HG03354 (cell line): ENCODE measurements around the gene SORCS3.

Experiments used
- ATAC-seq: cut with Tn5 transposase; IDR thresholded peaks from one replicate; pipeline ENCODE4 v1.9.1; 2021; ENCODE audit warnings: mild to moderate bottlenecking; ENCODE audit not compliant: unreplicated experiment, poor library complexity, severe bottlenecking

Gene SORCS3

GRCh38 chr10:104642658-104643302 is 1.7 kb downstream of the SORCS3 start:
- no peak for ATAC-seq

DNA sequence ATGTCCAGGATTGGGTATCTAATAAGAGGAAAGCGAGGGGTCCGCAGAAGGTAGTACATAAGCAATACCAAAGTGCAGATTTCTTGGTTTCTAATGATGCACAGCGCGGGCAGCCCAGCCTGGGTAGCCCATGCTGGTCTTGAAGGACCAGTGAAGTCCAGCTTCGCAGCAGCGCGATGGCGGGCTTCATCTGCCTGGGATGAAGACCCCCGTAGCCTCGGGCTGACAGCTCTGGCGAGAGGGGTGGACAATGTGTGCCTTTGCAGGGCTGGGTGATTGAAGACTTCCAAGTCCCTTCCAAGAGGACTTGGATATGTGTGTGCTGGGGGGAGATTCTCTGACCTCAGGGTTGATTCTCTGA is 2.2 kb downstream of the SORCS3 start:
- no peak for ATAC-seq

DNA sequence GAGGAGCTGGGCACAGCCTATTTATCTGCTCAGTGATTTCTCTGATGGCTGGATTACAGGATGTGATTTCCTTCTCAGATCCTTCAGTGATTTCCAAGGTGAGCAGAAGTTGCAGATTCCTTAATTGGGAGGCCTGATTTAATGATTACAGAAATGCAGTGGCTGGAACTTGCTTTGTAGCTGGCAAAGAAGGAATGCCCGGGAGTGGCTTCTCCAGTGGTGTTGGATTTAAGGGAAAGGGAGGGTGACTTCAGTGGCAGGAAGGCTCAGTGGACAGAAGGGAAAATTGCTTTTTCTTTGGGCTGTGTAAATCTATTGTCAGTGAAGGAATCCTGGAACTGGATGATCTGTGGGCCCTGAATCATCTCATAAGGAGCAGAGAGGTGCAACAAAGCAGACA is 5.1 kb downstream of the SORCS3 start:
- no peak for ATAC-seq

DNA sequence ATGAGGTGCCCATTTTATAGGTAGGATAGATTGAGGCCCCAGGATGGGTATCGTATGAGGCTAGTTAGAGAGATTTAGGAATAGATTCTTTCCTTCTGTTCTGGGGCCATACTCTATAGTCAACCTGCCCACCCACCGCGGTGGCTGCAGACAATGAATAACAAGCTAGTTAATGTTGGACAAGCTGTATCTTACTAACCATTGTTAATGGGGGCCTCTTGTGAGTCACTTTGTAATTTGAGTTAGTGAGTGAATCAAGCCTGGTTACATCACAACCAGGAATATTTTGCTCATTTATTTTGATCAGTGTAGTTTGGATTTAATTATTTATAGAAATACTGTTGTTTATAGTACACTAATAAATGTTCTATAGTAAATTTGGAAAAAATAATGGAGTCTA is 7.3 kb downstream of the SORCS3 start:
- no peak for ATAC-seq

DNA sequence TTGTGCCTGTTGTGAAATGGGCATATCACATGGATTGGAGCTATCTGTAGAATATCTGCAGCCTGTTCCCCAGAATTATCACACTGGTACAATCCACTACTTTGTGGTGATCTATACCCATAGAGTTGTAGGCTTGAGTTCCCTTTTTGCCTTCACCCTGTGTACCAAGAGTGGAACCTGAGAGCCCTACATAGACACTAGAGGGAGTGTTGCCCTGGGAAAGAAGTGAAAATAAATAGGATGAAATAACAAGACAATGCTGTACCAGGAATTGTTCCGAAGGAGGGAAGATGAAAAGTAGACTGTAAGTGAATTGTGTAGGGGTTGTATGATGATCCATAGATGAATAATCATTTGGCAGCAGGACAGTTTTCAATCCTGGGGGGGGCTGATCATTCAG is 9.0 kb downstream of the SORCS3 start:
- no peak for ATAC-seq

DNA sequence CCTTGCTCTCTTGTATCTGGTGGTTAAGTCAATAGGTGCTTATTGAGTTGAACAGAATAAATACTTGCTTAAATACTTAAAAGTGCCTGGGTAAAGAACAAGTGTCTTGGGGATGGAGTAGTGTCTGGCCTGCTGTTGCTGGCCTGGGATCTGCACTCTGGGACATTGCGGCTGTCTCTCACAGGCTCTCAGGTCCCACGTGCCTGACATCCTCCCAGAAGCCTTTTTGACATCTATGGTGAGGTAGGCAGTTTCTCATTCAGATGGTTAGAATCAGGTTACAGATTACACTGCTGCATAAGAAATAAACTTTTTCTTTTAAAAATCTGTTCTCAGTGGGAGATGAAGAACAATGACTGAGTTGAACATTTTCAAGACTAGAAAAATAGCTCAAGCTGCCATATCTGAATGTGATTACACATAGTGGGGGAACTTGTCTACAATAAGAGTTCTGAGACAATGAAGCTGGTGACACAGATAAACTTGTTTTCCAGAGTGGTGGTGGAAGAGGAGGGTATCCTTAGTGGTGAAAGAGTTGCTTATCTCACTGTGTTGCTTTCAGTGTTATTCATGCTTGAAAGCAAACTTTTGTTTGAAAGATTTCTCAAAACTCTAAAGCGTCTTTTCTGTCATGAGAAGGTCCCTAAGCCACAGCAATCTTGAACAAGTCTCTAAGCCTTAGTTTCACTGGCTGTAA is 9.7 kb downstream of the SORCS3 start:
- no peak for ATAC-seq

GRCh38 chr10:104657036-104657435 is 15.9 kb downstream of the SORCS3 start:
- ATAC-seq = no peak

DNA sequence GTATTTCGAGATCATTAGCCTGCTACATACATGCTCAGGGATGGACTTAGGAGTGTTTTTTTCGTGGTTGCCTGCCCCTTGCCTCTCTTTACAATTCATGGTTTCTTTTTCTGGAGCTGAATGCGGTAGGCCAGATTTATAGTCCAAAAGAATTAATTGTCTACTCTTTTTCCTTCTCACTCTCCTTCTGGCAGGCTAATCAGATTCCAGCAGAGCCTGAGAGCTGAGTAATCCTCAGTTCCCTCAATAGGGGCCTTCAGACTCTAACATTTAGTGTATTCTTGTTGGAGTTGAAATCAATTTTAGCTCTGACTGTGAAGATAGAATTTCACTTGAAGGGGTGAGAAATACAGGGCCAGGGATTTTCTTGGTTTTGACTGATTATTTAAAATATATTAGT is 16.4 kb downstream of the SORCS3 start:
- ATAC-seq = no peak

GRCh38 chr10:104658067-104658466 is 17.0 kb downstream of the SORCS3 start:
- no peak for ATAC-seq

- no peak for ATAC-seq
Measured at GRCh38 chr10:104659809-104660208, 18.7 kb downstream of the SORCS3 start.

DNA sequence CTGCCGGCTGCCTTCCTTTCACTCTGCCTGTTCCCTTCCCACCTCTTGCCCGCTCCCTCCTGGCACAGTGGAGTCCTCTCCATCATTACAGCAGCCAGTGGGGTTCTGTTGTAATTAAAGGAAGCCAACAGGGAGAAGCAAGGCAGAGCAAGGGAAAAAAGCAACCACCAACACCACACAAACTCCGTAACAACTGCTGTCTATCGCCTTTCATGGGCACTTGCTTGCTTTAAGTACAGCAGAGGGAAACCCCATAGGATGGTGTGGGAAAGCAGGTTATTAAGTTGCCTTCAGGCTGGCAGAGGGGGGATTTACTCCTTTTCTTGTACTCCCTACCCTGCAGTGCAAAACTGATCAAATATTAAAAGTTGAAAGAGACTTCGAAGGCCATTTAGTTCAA is 22.0 kb downstream of the SORCS3 start:
- ATAC-seq = no peak

GRCh38 chr10:104663563-104663962 is 22.5 kb downstream of the SORCS3 start:
- ATAC-seq = no peak

- no peak for ATAC-seq
Measured at GRCh38 chr10:104664205-104664604, 23.1 kb downstream of the SORCS3 start.

- no peak for ATAC-seq
Measured at GRCh38 chr10:104665174-104665573, 24.1 kb downstream of the SORCS3 start.

GRCh38 chr10:104666106-104666505 is 25.0 kb downstream of the SORCS3 start:
- ATAC-seq = no peak

DNA sequence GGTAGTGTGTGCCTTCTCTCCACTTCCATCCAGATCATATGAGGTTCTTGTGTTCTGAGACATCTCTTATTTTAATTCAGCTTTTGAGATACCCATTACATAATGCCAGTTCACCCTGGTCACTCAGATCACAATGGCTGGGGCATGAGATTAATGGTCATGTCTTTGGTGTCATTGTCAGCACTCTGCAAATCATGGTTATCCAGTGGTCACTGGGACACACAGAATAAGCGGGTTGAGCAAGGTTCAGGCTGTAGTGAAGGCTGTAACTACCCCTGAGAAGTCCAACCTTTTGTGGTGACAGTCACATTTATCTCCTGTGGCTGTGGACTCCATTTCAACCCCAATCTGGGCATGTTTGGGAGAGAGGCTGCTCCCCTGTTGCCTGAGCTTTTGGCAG is 35.8 kb downstream of the SORCS3 start:
- no peak for ATAC-seq

GRCh38 chr10:104678658-104679057 is 37.6 kb downstream of the SORCS3 start:
- no peak for ATAC-seq

- ATAC-seq = no peak
Measured at GRCh38 chr10:104680467-104681401, 39.6 kb downstream of the SORCS3 start.

DNA sequence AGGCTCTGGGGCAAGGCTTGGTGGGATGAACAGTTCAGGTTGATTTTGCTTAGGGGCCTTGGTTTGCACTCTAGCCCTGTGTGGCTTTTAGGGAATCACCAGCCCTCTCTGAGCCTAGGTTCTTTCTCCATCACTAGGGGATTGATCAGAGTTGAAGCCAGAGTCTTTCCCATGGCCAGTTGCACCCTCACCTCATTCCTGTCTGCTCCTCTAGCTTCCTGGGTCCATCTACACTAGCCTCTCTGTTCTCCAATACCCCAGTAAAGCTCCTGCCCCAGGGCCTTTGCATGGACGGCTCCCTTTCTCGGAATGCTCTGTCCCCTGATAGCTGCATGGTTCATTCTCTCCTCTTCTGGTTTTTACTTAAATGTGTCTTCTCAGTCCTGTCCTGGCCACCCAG is 40.4 kb downstream of the SORCS3 start:
- no peak for ATAC-seq

DNA sequence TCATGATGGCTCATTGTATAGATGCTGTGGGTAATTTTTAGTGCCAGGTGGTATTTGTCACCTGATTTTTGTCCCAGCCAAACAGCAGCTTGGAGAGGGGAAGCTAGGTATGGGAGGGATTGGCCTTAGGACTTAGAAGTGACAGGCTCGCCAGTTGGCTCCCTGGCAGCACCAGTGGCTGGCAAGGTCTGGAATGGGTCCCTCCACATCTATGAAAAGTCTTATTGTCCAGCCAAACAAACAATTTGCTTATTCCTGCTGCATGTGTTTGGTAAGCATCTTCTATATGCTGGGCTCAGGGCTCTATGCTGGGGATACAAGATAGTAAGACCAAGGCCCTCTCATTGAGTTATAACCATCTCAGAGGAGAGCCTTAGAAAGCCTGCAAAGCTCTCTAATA is 42.5 kb downstream of the SORCS3 start:
- no peak for ATAC-seq

GRCh38 chr10:104686829-104687228 is 45.7 kb downstream of the SORCS3 start:
- ATAC-seq = no peak
